A549 (cell line): ENCODE data around the gene SMAD6. TPM values are rescaled to one million over a fixed set of nuclear protein-coding genes. Genes with fewer than 3 reads are reported as not detected.

Source experiments
- ATAC-seq, 2 experiments: fragments of 200-7000 bp in 1 of 2; fragments of >200 bp in 1 of 2; cut with Nextera tagmentation in 1 of 2; cut with Tn5 transposase in 1 of 2; 3 replicates each; pipeline versions ENCODE4 v1.8.0 to v1.9.1; 2018 to 2020; ENCODE audit warnings: mild to moderate bottlenecking in 1 of 2, moderate library complexity in 1 of 2
- CTCF ChIA-PET: fragments of 300-600 bp; sonication (Branson Sonifier 250); formaldehyde crosslinking; extraction: SDS; loops from one replicate; lab custom pipeline; 2021; ENCODE audit warnings: antibody characterized with exemption, inconsistent platforms; lab: Yijun Ruan, JAX
- POLR2A ChIA-PET: fragments of 350-600 bp; formaldehyde crosslinking; extraction: SDS; loops from one replicate; lab custom pipeline; 2021; ENCODE audit warnings: antibody characterized with exemption, inconsistent platforms; lab: Yijun Ruan, JAX
- DNase-seq, 2 experiments: peaks; one replicate each; pipeline versions ENCODE4 v3.0.0 to v3.0.0-alpha.2; 2011 to 2016; ENCODE audit warnings: low read depth in 1 of 2, low spot score in 1 of 2
- FAIRE-seq: peaks from 2 replicates; lab custom pipeline; 2011; peaks lifted over from hg19 to GRCh38; lab: Jason Lieb, UNC
- H3K27ac ChIP-seq, 2 experiments: fragments of >200 bp; sonication (Bioruptor Twin); formaldehyde crosslinking; 3 replicates each; pipeline ENCODE4 v1.5.1; 2016 to 2017
- H3K4me1 ChIP-seq: fragments of >200 bp; sonication (Bioruptor Twin); formaldehyde crosslinking; 3 replicates; pipeline ENCODE4 v1.6.1; 2016
- H3K4me2 ChIP-seq: fragments of >200 bp; sonication (Bioruptor Twin); formaldehyde crosslinking; 3 replicates; pipeline ENCODE4 v1.6.1; 2016
- H3K4me3 ChIP-seq: fragments of >200 bp; sonication (Bioruptor Twin); formaldehyde crosslinking; 3 replicates; pipeline ENCODE4 v1.5.1; 2016
- H3K9me3 ChIP-seq: fragments of >200 bp; sonication (Bioruptor Twin); formaldehyde crosslinking; 3 replicates; pipeline ENCODE4 v1.6.1; 2016
- BHLHE40 ChIP-seq: IDR thresholded peaks from 2 replicates; pipeline ENCODE4 v1.6.1; 2012; ENCODE audit warnings: low read depth, low read length, inconsistent platforms
- CBX8 ChIP-seq: fragments of 200-600 bp; sonication (generic); IDR thresholded peaks from 2 replicates; pipeline ENCODE4 v1.6.1; 2016
- CEBPB ChIP-seq, 2 experiments: fragments of >200 bp in 1 of 2; sonication (Bioruptor Twin) in 1 of 2; formaldehyde crosslinking in 1 of 2; IDR thresholded peaks; 2 replicates each; pipeline ENCODE4 v1.6.1; 2012 to 2016
- CHD2 ChIP-seq: fragments of 150-350 bp; IDR thresholded peaks from 2 replicates; pipeline ENCODE4 v1.6.1; 2014; ENCODE audit warnings: low read length; ENCODE audit not compliant: partially characterized antibody
- EHMT2 ChIP-seq: fragments of 200-600 bp; sonication (generic); IDR thresholded peaks from 2 replicates; pipeline ENCODE4 v1.6.1; 2016; ENCODE audit warnings: antibody characterized with exemption, low read depth, mild to moderate bottlenecking, moderate library complexity
- EP300 ChIP-seq, 2 experiments: fragments of >200 bp; sonication (Bioruptor Twin); formaldehyde crosslinking; IDR thresholded peaks; 2 replicates in 1 of 2; 3 replicates in 1 of 2; pipeline ENCODE4 v1.6.1; 2016 to 2017
- FOSB ChIP-seq: fragments of 250-450 bp; sonication (Bioruptor Pico); IDR thresholded peaks from 2 replicates; pipeline ENCODE4 v1.5.0; 2020; ENCODE audit warnings: mild to moderate bottlenecking, moderate library complexity
- GATA3 ChIP-seq: IDR thresholded peaks from 2 replicates; pipeline ENCODE4 v1.6.1; 2012; ENCODE audit warnings: borderline replicate concordance
- HEYL ChIP-seq: fragments of 250-450 bp; sonication (Bioruptor Pico); IDR thresholded peaks from 2 replicates; pipeline ENCODE4 v1.8.0; 2021; ENCODE audit warnings: mild to moderate bottlenecking, moderate library complexity
- HOXB13 ChIP-seq: fragments of 250-450 bp; sonication (Bioruptor Pico); IDR thresholded peaks from 2 replicates; pipeline ENCODE4 v1.5.0; 2020; ENCODE audit warnings: low read depth, mild to moderate bottlenecking, moderate library complexity
- JUNB ChIP-seq: fragments of >200 bp; sonication (Bioruptor Twin); formaldehyde crosslinking; IDR thresholded peaks from 2 replicates; pipeline ENCODE4 v1.6.1; 2016
- KDM5A ChIP-seq: fragments of 200-600 bp; sonication (generic); IDR thresholded peaks from 2 replicates; pipeline ENCODE4 v1.6.1; 2016; ENCODE audit warnings: antibody characterized with exemption, mild to moderate bottlenecking
- MAFK ChIP-seq: fragments of 450-650 bp; IDR thresholded peaks from 2 replicates; pipeline ENCODE4 v1.6.1; 2014; ENCODE audit not compliant: partially characterized antibody
- PHF8 ChIP-seq: fragments of 200-600 bp; sonication (generic); IDR thresholded peaks from 2 replicates; pipeline ENCODE4 v1.6.1; 2016; ENCODE audit warnings: low read depth, mild to moderate bottlenecking, antibody characterized with exemption, moderate library complexity, borderline replicate concordance
- POLR2AphosphoS2 ChIP-seq: conservative IDR thresholded peaks from 2 replicates; pipeline ENCODE4 v1.6.1; 2012; ENCODE audit warnings: low read length, improper control_type of control experiment, inconsistent platforms
- RAD21 ChIP-seq, 2 experiments: fragments of >200 bp in 1 of 2; sonication (Bioruptor Twin) in 1 of 2; formaldehyde crosslinking in 1 of 2; IDR thresholded peaks in 1 of 2; conservative IDR thresholded peaks in 1 of 2; 2 replicates in 1 of 2; 3 replicates in 1 of 2; pipeline ENCODE4 v1.6.1; 2012 to 2018; ENCODE audit warnings: inconsistent platforms in 1 of 2
- WGBS: methylation state at CpG from one replicate; pipeline ENCODE4 v1.1.6; 2017; ENCODE audit errors: missing lambda C conversion rate; 5-methylcytosine and 5-hydroxymethylcytosine counted together
- polyA plus RNA-seq, 4 experiments: library from polyadenylated mRNA; depleted of rRNA in 3 of 4; stranded (reverse); fragments of >200 nt; fragmentation: RNase III in 1 of 4; extraction: RNeasy Plus Mini Kit Qiagen cat#74134 plus additional on column Dnase treatment in 1 of 4; gene quantifications; 2 replicates in 3 of 4; 3 replicates in 1 of 4; pipeline ENCODE4 v1.2.3, GENCODE V29; 2011 to 2017
- TF ChIP-seq, protein P1 (sequence below): IDR thresholded peaks from 2 replicates; pipeline ENCODE4 v1.6.1; 2012
- TF ChIP-seq, protein P2 (sequence below): fragments of >200 bp; sonication (Bioruptor Twin); formaldehyde crosslinking; IDR thresholded peaks from 3 replicates; pipeline ENCODE4 v1.5.1; 2016
- TF ChIP-seq, protein P3 (sequence below): IDR thresholded peaks from 2 replicates; pipeline ENCODE4 v1.6.1; 2012
- TF ChIP-seq, protein P4 (sequence below): fragments of >200 bp; sonication (Bioruptor Twin); formaldehyde crosslinking; IDR thresholded peaks from 2 replicates; pipeline ENCODE4 v1.6.1; 2016
- TF ChIP-seq, protein P5 (sequence below): fragments of 150-350 bp; IDR thresholded peaks from 2 replicates; pipeline ENCODE4 v1.6.1; 2014; ENCODE audit warnings: low read depth, mild to moderate bottlenecking, low read length
- TF ChIP-seq, protein P6 (sequence below): fragments of >200 bp; sonication (Bioruptor Twin); formaldehyde crosslinking; IDR thresholded peaks from 3 replicates; pipeline ENCODE4 v1.6.1; 2016
- TF ChIP-seq, protein P7 (sequence below): fragments of 250-450 bp; sonication (Bioruptor Pico); IDR thresholded peaks from 2 replicates; pipeline ENCODE4 v1.5.0; 2021; ENCODE audit warnings: mild to moderate bottlenecking, moderate library complexity, borderline replicate concordance
- TF ChIP-seq, protein P8 (sequence below): fragments of 200-600 bp; sonication (generic); IDR thresholded peaks from 2 replicates; pipeline ENCODE4 v1.6.1; 2016; ENCODE audit warnings: antibody characterized with exemption, mild to moderate bottlenecking, moderate library complexity
- TF ChIP-seq, protein P9 (sequence below): fragments of 250-450 bp; sonication (Bioruptor Pico); IDR thresholded peaks from 2 replicates; pipeline ENCODE4 v1.5.0; 2020; ENCODE audit warnings: low read depth, mild to moderate bottlenecking, moderate library complexity

Gene SMAD6
- polyA plus RNA-seq, 2 of the 4 experiments (the other 2 are of a cell fraction): 9.6 to 46.6 TPM

DNA sequence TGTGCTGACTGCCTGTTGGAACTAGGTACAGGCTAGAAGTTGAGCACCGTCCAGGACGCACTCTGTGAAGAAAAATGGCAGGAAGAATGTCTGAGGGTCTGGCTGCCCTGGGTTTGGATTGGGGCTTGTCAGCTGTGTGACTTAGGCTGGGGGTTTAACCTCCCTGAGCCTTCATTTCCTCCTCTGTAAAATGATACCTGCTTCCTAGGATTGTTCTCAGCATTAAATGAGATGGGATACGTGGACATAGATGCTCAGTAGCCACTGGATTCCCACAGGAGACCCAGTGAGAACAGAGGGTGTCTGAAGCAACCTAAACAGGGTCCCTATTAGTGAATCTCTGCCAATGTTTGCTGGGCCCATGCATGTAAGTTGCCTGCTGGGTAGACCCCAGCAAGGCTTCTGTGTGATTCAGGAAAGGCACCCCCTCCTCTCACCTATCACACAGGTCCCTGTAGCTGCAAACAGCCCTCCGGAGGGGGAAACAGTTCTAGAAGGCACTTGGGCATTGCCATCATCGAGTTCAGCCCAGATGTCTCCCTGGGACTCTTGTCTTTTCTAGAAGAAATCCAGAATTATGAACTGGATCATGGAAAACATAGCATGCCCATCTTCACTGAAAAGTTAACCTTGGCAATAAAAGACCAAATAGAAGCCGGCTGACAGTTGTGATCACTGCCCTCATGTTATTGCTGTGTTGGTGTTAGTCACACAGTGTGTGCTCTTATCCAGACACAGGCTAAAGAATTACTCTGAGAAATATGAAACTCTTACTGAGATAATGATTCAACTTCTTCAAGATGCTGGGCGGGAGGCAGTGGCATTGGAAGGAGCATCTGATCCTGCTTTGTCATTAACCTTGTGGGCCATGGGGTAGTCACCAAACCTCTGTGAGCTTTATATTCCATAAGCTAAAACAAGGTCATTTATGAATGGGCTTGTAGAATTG, 64.5 kb downstream of the SMAD6 start:
- ATAC-seq: peak; percentile 41 to 49
- peak overlapping the region; percentile 93 to 94 for H3K27ac ChIP-seq
- no peaks in the 10 kb centered on the region for H3K9me3 ChIP-seq
- peak; percentile 67 to 73 for DNase-seq
- H3K4me1 ChIP-seq: peaks cover 97% of the 10 kb centered on the region
- peak; percentile 96 for FAIRE-seq
- 7% methylated on average over 7 of the region's 7 CpGs for WGBS
- POLR2A ChIA-PET: interaction anchor here (0.6 to 9.9 kb wide), 5 partner anchors 13 to 65 kb away, joined by 3 to 94 read pairs (median 3); partner anchors contain the start of gene SMAD6
- H3K4me2 ChIP-seq: peak overlapping the region; percentile 83
- H3K4me3 ChIP-seq: peak overlapping the region; percentile 15
- CTCF ChIA-PET: interaction anchor here (0.8 to 42.9 kb wide), 10 partner anchors 4 to 148 kb away, joined by 3 to 779 read pairs (median 16); partner anchors contain the start of gene SMAD6
- TF ChIP-seq, protein P1, sequence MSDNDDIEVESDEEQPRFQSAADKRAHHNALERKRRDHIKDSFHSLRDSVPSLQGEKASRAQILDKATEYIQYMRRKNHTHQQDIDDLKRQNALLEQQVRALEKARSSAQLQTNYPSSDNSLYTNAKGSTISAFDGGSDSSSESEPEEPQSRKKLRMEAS: peak; percentile 74
- TF ChIP-seq MAFK (peak; percentile 22), HEYL (CRISPR knock-in tag) (no peak), CBX8 (no peak), FOSB (CRISPR knock-in tag) (0 out of 2 replicates have a peak, but pooled peaks have one; percentile 65), RAD21 (conservative IDR thresholded peaks at IDR 0.05 in 1 of 2, IDR thresholded peaks at IDR 0.05 in 1 of 2) (no peak), HOXB13 (CRISPR knock-in tag) (no peak), POLR2AphosphoS2 (no peak), JUNB (peak; percentile 21; the same call in 1 of the 2 replicates), BHLHE40 (no peak), KDM5A (no peak), EHMT2 (no peak), PHF8 (no peak), EP300 (IDR thresholded peaks at IDR 0.05) (no peak; a peak in 3 of 5 replicates), CEBPB (IDR thresholded peaks at IDR 0.05) (no peak), CHD2 (no peak), GATA3 (peak; percentile 49; the same call in 1 of the 2 replicates)
- TF ChIP-seq, protein P2, sequence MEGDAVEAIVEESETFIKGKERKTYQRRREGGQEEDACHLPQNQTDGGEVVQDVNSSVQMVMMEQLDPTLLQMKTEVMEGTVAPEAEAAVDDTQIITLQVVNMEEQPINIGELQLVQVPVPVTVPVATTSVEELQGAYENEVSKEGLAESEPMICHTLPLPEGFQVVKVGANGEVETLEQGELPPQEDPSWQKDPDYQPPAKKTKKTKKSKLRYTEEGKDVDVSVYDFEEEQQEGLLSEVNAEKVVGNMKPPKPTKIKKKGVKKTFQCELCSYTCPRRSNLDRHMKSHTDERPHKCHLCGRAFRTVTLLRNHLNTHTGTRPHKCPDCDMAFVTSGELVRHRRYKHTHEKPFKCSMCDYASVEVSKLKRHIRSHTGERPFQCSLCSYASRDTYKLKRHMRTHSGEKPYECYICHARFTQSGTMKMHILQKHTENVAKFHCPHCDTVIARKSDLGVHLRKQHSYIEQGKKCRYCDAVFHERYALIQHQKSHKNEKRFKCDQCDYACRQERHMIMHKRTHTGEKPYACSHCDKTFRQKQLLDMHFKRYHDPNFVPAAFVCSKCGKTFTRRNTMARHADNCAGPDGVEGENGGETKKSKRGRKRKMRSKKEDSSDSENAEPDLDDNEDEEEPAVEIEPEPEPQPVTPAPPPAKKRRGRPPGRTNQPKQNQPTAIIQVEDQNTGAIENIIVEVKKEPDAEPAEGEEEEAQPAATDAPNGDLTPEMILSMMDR: no peak
- TF ChIP-seq, protein P3, sequence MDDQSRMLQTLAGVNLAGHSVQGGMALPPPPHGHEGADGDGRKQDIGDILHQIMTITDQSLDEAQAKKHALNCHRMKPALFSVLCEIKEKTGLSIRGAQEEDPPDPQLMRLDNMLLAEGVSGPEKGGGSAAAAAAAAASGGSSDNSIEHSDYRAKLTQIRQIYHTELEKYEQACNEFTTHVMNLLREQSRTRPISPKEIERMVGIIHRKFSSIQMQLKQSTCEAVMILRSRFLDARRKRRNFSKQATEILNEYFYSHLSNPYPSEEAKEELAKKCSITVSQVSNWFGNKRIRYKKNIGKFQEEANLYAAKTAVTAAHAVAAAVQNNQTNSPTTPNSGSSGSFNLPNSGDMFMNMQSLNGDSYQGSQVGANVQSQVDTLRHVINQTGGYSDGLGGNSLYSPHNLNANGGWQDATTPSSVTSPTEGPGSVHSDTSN: no peak
- TF ChIP-seq, protein P4, sequence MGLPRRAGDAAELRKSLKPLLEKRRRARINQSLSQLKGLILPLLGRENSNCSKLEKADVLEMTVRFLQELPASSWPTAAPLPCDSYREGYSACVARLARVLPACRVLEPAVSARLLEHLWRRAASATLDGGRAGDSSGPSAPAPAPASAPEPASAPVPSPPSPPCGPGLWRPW: no peak
- TF ChIP-seq, protein P5, sequence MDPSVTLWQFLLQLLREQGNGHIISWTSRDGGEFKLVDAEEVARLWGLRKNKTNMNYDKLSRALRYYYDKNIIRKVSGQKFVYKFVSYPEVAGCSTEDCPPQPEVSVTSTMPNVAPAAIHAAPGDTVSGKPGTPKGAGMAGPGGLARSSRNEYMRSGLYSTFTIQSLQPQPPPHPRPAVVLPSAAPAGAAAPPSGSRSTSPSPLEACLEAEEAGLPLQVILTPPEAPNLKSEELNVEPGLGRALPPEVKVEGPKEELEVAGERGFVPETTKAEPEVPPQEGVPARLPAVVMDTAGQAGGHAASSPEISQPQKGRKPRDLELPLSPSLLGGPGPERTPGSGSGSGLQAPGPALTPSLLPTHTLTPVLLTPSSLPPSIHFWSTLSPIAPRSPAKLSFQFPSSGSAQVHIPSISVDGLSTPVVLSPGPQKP: no peak
- TF ChIP-seq, protein P6, sequence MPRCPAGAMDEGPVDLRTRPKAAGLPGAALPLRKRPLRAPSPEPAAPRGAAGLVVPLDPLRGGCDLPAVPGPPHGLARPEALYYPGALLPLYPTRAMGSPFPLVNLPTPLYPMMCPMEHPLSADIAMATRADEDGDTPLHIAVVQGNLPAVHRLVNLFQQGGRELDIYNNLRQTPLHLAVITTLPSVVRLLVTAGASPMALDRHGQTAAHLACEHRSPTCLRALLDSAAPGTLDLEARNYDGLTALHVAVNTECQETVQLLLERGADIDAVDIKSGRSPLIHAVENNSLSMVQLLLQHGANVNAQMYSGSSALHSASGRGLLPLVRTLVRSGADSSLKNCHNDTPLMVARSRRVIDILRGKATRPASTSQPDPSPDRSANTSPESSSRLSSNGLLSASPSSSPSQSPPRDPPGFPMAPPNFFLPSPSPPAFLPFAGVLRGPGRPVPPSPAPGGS: no peak
- TF ChIP-seq, protein P7, sequence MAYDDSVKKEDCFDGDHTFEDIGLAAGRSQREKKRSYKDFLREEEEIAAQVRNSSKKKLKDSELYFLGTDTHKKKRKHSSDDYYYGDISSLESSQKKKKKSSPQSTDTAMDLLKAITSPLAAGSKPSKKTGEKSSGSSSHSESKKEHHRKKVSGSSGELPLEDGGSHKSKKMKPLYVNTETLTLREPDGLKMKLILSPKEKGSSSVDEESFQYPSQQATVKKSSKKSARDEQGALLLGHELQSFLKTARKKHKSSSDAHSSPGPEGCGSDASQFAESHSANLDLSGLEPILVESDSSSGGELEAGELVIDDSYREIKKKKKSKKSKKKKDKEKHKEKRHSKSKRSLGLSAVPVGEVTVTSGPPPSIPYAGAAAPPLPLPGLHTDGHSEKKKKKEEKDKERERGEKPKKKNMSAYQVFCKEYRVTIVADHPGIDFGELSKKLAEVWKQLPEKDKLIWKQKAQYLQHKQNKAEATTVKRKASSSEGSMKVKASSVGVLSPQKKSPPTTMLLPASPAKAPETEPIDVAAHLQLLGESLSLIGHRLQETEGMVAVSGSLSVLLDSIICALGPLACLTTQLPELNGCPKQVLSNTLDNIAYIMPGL (CRISPR knock-in tag): no peak
- TF ChIP-seq, protein P8, sequence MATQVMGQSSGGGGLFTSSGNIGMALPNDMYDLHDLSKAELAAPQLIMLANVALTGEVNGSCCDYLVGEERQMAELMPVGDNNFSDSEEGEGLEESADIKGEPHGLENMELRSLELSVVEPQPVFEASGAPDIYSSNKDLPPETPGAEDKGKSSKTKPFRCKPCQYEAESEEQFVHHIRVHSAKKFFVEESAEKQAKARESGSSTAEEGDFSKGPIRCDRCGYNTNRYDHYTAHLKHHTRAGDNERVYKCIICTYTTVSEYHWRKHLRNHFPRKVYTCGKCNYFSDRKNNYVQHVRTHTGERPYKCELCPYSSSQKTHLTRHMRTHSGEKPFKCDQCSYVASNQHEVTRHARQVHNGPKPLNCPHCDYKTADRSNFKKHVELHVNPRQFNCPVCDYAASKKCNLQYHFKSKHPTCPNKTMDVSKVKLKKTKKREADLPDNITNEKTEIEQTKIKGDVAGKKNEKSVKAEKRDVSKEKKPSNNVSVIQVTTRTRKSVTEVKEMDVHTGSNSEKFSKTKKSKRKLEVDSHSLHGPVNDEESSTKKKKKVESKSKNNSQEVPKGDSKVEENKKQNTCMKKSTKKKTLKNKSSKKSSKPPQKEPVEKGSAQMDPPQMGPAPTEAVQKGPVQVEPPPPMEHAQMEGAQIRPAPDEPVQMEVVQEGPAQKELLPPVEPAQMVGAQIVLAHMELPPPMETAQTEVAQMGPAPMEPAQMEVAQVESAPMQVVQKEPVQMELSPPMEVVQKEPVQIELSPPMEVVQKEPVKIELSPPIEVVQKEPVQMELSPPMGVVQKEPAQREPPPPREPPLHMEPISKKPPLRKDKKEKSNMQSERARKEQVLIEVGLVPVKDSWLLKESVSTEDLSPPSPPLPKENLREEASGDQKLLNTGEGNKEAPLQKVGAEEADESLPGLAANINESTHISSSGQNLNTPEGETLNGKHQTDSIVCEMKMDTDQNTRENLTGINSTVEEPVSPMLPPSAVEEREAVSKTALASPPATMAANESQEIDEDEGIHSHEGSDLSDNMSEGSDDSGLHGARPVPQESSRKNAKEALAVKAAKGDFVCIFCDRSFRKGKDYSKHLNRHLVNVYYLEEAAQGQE: no peak
- TF ChIP-seq, protein P9, sequence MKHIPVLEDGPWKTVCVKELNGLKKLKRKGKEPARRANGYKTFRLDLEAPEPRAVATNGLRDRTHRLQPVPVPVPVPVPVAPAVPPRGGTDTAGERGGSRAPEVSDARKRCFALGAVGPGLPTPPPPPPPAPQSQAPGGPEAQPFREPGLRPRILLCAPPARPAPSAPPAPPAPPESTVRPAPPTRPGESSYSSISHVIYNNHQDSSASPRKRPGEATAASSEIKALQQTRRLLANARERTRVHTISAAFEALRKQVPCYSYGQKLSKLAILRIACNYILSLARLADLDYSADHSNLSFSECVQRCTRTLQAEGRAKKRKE: peak; percentile 45; the same call in 1 of the 2 replicates
